HG03432 (cell line): ENCODE measurements around the gene CAND2.
"Not testable (repeated sequence)": the region's sequence is repeated elsewhere in the genome, so short reads cannot be mapped to it uniquely, and the experiment has no call there.

Experiments
- ATAC-seq: cut with Tn5 transposase; IDR thresholded peaks from one replicate; pipeline ENCODE4 v1.9.1; 2021; ENCODE audit warnings: mild to moderate bottlenecking, moderate library complexity; ENCODE audit not compliant: unreplicated experiment

Gene CAND2

GRCh38 chr3:12854565-12854964 is 58.1 kb downstream of the CAND2 start:
- ATAC-seq, result no peak

GRCh38 chr3:12856626-12857025 is 60.1 kb downstream of the CAND2 start:
- ATAC-seq, result no peak

- ATAC-seq, result no peak
These were observed 63.4 kb downstream of the CAND2 start for GRCh38 chr3:12859840-12860239.

- ATAC-seq, result no peak
These were observed 65.1 kb downstream of the CAND2 start for GRCh38 chr3:12861611-12862010.

GRCh38 chr3:12862387-12862786 is 65.9 kb downstream of the CAND2 start:
- ATAC-seq, result no peak

GRCh38 chr3:12865271-12865670 is 68.8 kb downstream of the CAND2 start:
- ATAC-seq, result no peak

- no peak for ATAC-seq
These were observed 70.4 kb downstream of the CAND2 start for GRCh38 chr3:12866836-12867235.

- peak; percentile 58 for ATAC-seq
These were observed 71.9 kb downstream of the CAND2 start for GRCh38 chr3:12868039-12869034.

GRCh38 chr3:12869035-12869621 is 72.6 kb downstream of the CAND2 start:
- ATAC-seq, result peak; percentile 74

GRCh38 chr3:12870942-12871341 is 74.5 kb downstream of the CAND2 start:
- no peak for ATAC-seq

- no peak for ATAC-seq
These were observed 75.0 kb downstream of the CAND2 start for GRCh38 chr3:12871404-12871983.

GRCh38 chr3:12875857-12876836 is 79.7 kb downstream of the CAND2 start:
- ATAC-seq, result peak; percentile 39

GRCh38 chr3:12877040-12877439 is 80.6 kb downstream of the CAND2 start:
- no peak for ATAC-seq

GRCh38 chr3:12878141-12878574 is 81.7 kb downstream of the CAND2 start:
- ATAC-seq, result no peak

GRCh38 chr3:12878758-12879157 is 82.3 kb downstream of the CAND2 start:
- ATAC-seq, result not testable (repeated sequence)

- ATAC-seq, result no peak
These were observed 82.8 kb downstream of the CAND2 start for GRCh38 chr3:12879191-12879815.

GRCh38 chr3:12881858-12882257 is 85.4 kb downstream of the CAND2 start:
- ATAC-seq, result peak; percentile 41

GRCh38 chr3:12882336-12883310 is 86.1 kb downstream of the CAND2 start:
- no peak for ATAC-seq

GRCh38 chr3:12884186-12884680 is 87.8 kb downstream of the CAND2 start:
- no peak for ATAC-seq
